ENCODE results near the gene TAF11L5. TPM values are rescaled to one million over a fixed set of nuclear protein-coding genes. Genes with fewer than 3 reads are reported as not detected.
"Not testable (repeated sequence)": the region's sequence is repeated elsewhere in the genome, so short reads cannot be mapped to it uniquely, and the experiment has no call there.

Gene TAF11L5
- not detected in 2 replicates for total RNA-seq (2012; rRNA removed)
- polyA plus RNA-seq (2012; rRNA removed): not detected in 2 replicates
- polyA plus RNA-seq (2012; cell fraction: cytosol; rRNA removed): not detected in 2 replicates
- not detected in 2 replicates for polyA plus RNA-seq (2012; cell fraction: nucleus; rRNA removed; ENCODE audit: low replicate concordance)
- not detected for Bru-seq, nascent RNA
- not detected for BruChase-seq, experiment 1, labeled RNA remaining after a 6-hour chase
- BruChase-seq, experiment 2, labeled RNA remaining after a 2-hour chase: not detected
- long read RNA-seq: 0 reads

DNA sequence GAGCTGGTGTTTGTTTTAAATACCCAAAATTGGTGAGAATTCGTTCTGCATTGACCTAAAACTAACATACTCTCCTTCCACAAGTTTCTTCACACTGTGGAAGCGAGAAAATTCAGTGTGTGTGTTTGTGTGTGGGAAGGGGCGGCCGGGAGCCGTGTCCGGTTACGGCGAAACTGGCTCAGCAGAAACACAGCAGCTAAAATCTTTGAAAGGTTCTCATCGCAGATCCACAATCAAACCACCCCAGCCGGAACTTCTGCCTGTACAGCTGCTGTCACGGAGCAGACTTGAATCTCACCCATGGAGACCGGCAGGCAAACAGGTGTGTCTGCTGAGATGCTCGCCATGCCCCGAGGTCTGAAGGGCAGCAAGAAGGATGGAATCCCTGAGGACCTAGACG is at the start of gene TAF11L5:
Gene TAF11L5 (plus strand): TSS at position 301 of the 400 bp plus-strand sequence.
- in situ Hi-C loops (cut with MboI; ENCODE audit: low sequenced_read_pairs); H2BK15ac ChIP-seq (ENCODE audit: low read depth, low read length); H3K14ac ChIP-seq (replicated peaks; ENCODE audit: low read depth, low read length); H3K4me3 ChIP-seq (ENCODE audit: insufficient read depth, low read depth, low read length); H3K56ac ChIP-seq (ENCODE audit: extremely low read depth, insufficient read depth, low read length); H2BK120ac ChIP-seq (ENCODE audit: low read depth, low read length); H3K27ac ChIP-seq (ENCODE audit: insufficient read depth, low read length); H2AFZ ChIP-seq (replicated peaks; ENCODE audit: low read length, poor library complexity); H3K36me3 ChIP-seq (ENCODE audit: control insufficient read depth, insufficient read depth, low read length); DNase-seq; CTCF ChIA-PET; H3K4ac ChIP-seq (ENCODE audit: low read depth, low read length); H4K20me1 ChIP-seq (ENCODE audit: insufficient read depth, low read length); H3K79me1 ChIP-seq (ENCODE audit: low read depth in 1 of 2, low read length in 2 of 2); ATAC-seq (ENCODE audit: low read depth); H3K23ac ChIP-seq (ENCODE audit: low read depth, low read length); POLR2A ChIA-PET (ENCODE audit: unreplicated experiment); H3K27me3 ChIP-seq (ENCODE audit: control insufficient read depth, insufficient read depth, low read length); dilution Hi-C loops (cut with HindIII; ENCODE audit: low sequenced_read_pairs, unreplicated experiment); H4K5ac ChIP-seq (ENCODE audit: low read depth, low read length); H3K4me2 ChIP-seq (ENCODE audit: low read depth, low read length); H2AK9ac ChIP-seq (replicated peaks; ENCODE audit: low read depth, low read length, poor library complexity); H4K8ac ChIP-seq (ENCODE audit: low read depth in 2 of 2, low read length in 2 of 2); H3K18ac ChIP-seq (ENCODE audit: low read depth, low read length); H2BK5ac ChIP-seq (ENCODE audit: low read depth, low read length, poor library complexity, severe bottlenecking); H3K4me1 ChIP-seq (ENCODE audit: control insufficient read depth, insufficient read depth, low read length); H3K9me1 ChIP-seq (ENCODE audit: insufficient read depth, low read length); H4K91ac ChIP-seq (ENCODE audit: insufficient read depth, low read depth, low read length); H2AK5ac ChIP-seq (ENCODE audit: low read depth, low read length); H3K9ac ChIP-seq (ENCODE audit: low read depth, low read length); H3K9me3 ChIP-seq (ENCODE audit: control insufficient read depth, insufficient read depth, low read length); BruUV-seq (replicated peaks); H2BK20ac ChIP-seq (ENCODE audit: low read depth, low read length); intact Hi-C loops (cut with micrococcal nuclease): not testable (repeated sequence)
- no CpG with 5 or more reads among the region's 15 CpGs for WGBS, 2 experiments (ENCODE audit: extremely low coverage in 2 of 2, insufficient read length in 1 of 2)

All from IMR-90 (cell line).